HL-60 (cell line): Measurements from ENCODE around the gene ADRA2C.

ENCODE experiments used
- DNase-seq, 2 experiments: peaks; one replicate each; pipeline ENCODE4 v3.0.0-alpha.2; 2010 to 2020; ENCODE audit warnings: low read depth in 1 of 2, low spot score in 1 of 2
- H3K27ac ChIP-seq: fragments of 250-450 bp; sonication (Bioruptor Pico); replicated peaks from 2 replicates; pipeline ENCODE4 v1.5.1; 2020; ENCODE audit warnings: mild to moderate bottlenecking, moderate library complexity
- H3K27me3 ChIP-seq: fragments of 250-450 bp; sonication (Bioruptor Pico); 2 replicates; pipeline ENCODE4 v1.5.1; 2021; ENCODE audit warnings: mild to moderate bottlenecking, moderate library complexity; ENCODE audit not compliant: insufficient read depth, poor library complexity, severe bottlenecking
- H3K4me3 ChIP-seq: replicated peaks from 2 replicates; pipeline ENCODE4 v1.5.1; 2011; ENCODE audit warnings: mild to moderate bottlenecking, control low read depth, low read length; ENCODE audit not compliant: insufficient read depth
- GABPA ChIP-seq: IDR thresholded peaks from 2 replicates; pipeline ENCODE4 v1.6.1; 2012; ENCODE audit warnings: low read depth
- POLR2AphosphoS5 ChIP-seq: IDR thresholded peaks from 2 replicates; pipeline ENCODE4 v1.6.1; 2012; ENCODE audit warnings: low read depth
- SPI1 ChIP-seq: IDR thresholded peaks from 2 replicates; pipeline ENCODE4 v1.6.1; 2012; ENCODE audit warnings: low read depth, mild to moderate bottlenecking, borderline replicate concordance
- TF ChIP-seq, protein P1 (sequence below): IDR thresholded peaks from one replicate; pipeline ENCODE4 v1.5.1; 2011; ENCODE audit warnings: low read length, control low read depth, inconsistent platforms; ENCODE audit not compliant: insufficient read depth
- TF ChIP-seq, protein P2 (sequence below): IDR thresholded peaks from 2 replicates; pipeline ENCODE4 v1.6.1; 2012; ENCODE audit warnings: low read depth; ENCODE audit not compliant: insufficient replicate concordance

The ADRA2C gene

GRCh38 chr4:3730422-3731190, 35.6 kb upstream of the ADRA2C start:
- DNase-seq = no peak
- Histone ChIP-seq H3K27ac (no peak overlapping the region), H3K4me3 (no peak overlapping the region), H3K27me3 (peaks cover 2% of the 10 kb centered on the region)
- TF ChIP-seq, protein P1, sequence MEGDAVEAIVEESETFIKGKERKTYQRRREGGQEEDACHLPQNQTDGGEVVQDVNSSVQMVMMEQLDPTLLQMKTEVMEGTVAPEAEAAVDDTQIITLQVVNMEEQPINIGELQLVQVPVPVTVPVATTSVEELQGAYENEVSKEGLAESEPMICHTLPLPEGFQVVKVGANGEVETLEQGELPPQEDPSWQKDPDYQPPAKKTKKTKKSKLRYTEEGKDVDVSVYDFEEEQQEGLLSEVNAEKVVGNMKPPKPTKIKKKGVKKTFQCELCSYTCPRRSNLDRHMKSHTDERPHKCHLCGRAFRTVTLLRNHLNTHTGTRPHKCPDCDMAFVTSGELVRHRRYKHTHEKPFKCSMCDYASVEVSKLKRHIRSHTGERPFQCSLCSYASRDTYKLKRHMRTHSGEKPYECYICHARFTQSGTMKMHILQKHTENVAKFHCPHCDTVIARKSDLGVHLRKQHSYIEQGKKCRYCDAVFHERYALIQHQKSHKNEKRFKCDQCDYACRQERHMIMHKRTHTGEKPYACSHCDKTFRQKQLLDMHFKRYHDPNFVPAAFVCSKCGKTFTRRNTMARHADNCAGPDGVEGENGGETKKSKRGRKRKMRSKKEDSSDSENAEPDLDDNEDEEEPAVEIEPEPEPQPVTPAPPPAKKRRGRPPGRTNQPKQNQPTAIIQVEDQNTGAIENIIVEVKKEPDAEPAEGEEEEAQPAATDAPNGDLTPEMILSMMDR = no peak
- TF ChIP-seq GABPA = no peak

DNA sequence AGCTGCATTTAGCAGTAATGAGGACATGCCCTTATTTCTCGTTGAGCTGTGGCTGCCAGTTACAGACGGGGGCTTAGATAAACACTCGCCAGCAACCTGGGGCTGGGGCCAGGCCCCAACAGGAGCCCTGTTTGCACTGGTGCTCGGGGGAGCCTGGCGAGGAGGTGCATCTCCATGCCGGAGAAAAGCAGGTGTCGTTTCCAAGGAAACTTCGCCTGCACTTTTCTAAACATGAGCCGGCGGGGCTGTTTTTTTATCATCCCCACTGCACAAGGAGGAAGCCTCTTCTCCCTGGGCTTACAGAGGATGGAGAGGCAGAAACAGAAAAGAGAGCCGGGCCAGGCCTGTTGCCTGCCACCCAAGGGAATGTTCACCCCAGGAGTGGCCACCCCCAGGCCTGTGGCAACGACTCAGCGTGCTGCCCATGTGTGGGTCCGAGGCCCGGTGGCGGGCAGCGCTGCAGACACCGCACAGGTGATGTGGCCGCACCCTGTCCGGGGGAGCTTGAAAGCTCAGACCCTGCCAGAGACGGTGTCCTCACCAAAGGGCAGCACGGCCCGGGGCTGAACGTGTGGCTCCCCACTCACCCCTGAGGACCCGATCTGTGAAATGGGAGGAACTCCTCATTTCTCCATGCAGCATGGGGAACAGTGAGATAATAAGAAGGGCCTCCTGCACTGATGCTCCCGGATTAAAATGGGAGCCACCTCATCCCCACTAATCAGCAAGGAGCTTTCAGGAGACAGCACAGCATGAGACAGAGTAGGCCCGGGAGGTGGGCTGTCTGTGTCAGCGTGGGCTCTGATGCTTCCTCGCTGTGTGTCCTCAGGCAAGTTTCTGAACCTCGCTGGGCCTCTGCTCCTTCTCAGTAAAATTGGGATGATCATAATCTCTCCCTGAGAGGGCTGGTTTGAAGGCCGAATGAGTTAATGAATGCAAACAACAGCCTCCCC, 33.8 kb upstream of the ADRA2C start:
- no peak for TF ChIP-seq POLR2AphosphoS5
- TF ChIP-seq GABPA = no peak
- no peak for TF ChIP-seq SPI1
- TF ChIP-seq, protein P1 = no peak
- TF ChIP-seq, protein P2, sequence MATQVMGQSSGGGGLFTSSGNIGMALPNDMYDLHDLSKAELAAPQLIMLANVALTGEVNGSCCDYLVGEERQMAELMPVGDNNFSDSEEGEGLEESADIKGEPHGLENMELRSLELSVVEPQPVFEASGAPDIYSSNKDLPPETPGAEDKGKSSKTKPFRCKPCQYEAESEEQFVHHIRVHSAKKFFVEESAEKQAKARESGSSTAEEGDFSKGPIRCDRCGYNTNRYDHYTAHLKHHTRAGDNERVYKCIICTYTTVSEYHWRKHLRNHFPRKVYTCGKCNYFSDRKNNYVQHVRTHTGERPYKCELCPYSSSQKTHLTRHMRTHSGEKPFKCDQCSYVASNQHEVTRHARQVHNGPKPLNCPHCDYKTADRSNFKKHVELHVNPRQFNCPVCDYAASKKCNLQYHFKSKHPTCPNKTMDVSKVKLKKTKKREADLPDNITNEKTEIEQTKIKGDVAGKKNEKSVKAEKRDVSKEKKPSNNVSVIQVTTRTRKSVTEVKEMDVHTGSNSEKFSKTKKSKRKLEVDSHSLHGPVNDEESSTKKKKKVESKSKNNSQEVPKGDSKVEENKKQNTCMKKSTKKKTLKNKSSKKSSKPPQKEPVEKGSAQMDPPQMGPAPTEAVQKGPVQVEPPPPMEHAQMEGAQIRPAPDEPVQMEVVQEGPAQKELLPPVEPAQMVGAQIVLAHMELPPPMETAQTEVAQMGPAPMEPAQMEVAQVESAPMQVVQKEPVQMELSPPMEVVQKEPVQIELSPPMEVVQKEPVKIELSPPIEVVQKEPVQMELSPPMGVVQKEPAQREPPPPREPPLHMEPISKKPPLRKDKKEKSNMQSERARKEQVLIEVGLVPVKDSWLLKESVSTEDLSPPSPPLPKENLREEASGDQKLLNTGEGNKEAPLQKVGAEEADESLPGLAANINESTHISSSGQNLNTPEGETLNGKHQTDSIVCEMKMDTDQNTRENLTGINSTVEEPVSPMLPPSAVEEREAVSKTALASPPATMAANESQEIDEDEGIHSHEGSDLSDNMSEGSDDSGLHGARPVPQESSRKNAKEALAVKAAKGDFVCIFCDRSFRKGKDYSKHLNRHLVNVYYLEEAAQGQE = no peak
- Histone ChIP-seq H3K27ac (no peak overlapping the region), H3K27me3 (no peaks in the 10 kb centered on the region), H3K4me3 (no peak overlapping the region)
- no peak for DNase-seq

DNA sequence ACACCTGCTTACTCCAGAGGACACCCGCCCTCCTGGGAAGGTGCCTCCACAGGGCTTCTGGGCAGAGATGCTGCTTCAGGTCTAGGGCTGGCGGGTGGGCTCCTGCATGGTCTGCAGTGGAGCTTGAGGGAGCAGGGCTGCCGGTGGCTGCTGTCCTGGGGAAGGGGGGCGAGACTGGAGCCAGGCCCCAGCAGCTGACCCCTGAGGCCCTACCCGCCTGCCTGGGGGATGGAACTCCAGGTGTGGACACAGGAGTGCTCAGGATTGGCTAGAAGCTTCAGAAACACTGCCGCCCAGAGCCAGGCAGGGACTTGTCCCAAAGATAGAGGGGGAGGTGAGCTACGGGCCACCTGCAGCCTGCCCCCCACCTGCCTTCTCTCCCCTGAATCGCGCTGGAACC, 33.0 kb upstream of the ADRA2C start:
- Histone ChIP-seq H3K27ac (no peak overlapping the region), H3K4me3 (no peak overlapping the region), H3K27me3 (no peaks in the 10 kb centered on the region)
- no peak for DNase-seq
- no peak for TF ChIP-seq SPI1
- TF ChIP-seq POLR2AphosphoS5 = no peak
- TF ChIP-seq, protein P2 = no peak
- no peak for TF ChIP-seq GABPA
- TF ChIP-seq, protein P1 = no peak
